HuH-7 (cell line): ENCODE results near the gene BRSK2.
A peak's percentile ranks its signal among the peaks of the same experiment; 100 is the strongest.

ENCODE experiments used
- DNase-seq: peaks from one replicate; pipeline ENCODE4 v3.0.0; 2011; ENCODE audit warnings: low spot score

Gene BRSK2

GRCh38 chr11:1438261-1438966, 48.7 kb downstream of the BRSK2 start:
- no peak for DNase-seq

- no peak for DNase-seq
Measured at GRCh38 chr11:1438967-1439330, 49.2 kb downstream of the BRSK2 start.

DNA sequence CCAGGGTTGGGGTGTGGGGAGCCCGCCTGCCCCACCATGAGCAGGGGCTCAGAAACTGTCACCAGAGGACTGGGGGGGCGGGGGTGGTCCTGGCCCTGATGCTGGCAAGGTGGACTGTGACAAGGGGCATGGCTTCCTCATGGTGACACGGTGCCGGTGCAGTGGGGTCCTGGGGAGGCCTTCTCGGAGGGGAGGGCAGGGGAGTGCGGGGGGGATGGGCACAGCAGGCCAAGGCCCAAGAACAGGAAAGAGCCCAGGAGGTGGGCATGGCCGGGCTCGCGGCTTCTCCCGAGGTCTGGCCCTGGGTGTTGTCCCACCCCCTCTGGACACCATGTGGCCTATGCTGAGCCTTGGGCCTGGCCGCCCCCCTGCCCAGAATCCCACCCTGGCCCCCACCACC, 49.6 kb downstream of the BRSK2 start:
- DNase-seq: no peak

GRCh38 chr11:1440066-1440465, 50.3 kb downstream of the BRSK2 start:
- no peak for DNase-seq

- no peak for DNase-seq
Measured at GRCh38 chr11:1440496-1440895, 50.8 kb downstream of the BRSK2 start.

DNA sequence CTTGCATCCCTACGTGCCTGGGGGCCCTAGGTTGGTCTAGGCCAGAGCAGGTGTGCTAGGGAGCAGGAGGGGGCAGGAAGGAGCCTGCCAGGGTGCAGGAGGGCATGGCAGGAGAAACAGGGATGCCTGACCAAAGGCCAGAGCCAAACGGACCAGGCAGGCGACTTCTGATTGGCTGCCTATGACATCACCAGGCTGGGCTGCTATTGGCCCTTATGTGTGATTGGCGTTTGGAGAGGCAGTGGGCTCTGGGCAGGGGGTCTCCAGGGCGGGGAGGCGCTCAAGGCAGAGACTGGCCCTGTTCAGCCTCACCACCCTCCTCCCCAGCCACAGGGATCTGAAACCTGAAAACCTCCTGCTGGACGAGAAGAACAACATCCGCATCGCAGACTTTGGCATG, 52.4 kb downstream of the BRSK2 start:
- no peak for DNase-seq

DNA sequence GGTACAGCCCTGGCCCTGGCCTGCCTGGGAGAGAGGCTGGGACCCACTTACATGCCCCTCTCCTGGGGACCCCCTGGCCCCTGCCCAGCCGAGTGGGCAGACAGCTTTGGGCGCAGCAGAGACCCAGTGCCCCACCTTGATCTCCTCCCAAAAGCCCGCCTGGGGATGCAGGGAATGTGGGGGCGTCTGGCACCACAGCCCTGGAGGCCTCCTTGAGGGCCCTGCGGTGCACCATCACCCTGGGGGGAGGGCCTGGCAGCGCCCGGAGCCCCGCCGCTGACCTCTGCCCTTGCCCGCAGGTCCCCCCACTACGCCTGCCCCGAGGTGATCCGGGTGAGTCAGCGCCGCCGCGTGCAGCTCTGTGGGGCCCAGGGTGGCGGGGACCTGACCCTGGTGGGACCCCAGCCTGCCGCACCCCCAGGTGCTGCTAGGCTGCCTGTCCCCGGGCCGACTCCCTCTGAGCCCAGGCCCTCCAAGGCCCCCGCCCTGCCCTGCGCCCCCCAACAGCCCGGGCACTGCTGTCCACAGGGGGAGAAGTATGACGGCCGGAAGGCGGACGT, 53.2 kb downstream of the BRSK2 start:
- DNase-seq: no peak

DNA sequence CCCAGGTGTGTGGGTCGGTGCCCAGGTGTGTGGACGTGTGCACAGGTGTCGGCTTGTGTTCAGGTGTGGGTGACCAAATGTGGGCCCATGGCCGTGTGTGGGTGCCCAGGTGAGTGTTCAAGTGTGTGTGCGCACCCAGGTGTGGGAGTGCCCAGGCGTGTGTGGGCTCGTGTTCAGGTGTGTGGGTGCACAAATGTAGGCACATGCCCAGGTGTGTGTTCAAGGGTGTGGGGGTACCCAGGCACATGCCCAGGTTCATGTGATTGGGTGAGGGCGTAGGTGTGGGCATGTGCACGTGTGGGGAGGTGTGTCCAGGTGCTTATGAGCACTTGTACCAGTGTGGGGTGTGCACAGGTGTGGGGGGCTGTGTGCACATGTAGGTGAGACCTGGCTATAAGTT, 54.0 kb downstream of the BRSK2 start:
- DNase-seq: no peak

- no peak for DNase-seq
Measured at GRCh38 chr11:1444321-1444720, 54.6 kb downstream of the BRSK2 start.

GRCh38 chr11:1444823-1445422, 55.2 kb downstream of the BRSK2 start:
- no peak for DNase-seq

GRCh38 chr11:1445741-1446445, 56.2 kb downstream of the BRSK2 start:
- DNase-seq: no peak

DNA sequence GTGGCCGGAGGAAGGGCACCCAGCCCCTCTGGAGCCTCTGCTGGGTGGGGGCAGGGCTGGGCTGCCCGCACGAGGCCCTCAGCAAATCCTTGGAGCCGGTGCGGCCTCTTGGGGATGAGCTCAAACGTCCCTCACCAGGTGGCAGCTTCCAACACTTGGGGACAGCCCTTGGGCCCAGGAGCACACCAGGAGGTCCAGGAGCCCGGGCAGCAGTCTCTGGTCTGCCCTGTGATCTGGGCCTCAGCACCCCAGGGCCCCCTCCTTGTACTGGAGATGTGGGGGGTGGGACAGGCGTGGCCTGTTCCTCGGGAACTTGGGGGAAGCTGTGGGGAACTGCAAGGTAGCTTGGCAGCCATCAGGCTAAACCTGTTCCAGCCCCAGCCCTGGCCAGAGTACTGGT, 56.9 kb downstream of the BRSK2 start:
- no peak for DNase-seq

DNA sequence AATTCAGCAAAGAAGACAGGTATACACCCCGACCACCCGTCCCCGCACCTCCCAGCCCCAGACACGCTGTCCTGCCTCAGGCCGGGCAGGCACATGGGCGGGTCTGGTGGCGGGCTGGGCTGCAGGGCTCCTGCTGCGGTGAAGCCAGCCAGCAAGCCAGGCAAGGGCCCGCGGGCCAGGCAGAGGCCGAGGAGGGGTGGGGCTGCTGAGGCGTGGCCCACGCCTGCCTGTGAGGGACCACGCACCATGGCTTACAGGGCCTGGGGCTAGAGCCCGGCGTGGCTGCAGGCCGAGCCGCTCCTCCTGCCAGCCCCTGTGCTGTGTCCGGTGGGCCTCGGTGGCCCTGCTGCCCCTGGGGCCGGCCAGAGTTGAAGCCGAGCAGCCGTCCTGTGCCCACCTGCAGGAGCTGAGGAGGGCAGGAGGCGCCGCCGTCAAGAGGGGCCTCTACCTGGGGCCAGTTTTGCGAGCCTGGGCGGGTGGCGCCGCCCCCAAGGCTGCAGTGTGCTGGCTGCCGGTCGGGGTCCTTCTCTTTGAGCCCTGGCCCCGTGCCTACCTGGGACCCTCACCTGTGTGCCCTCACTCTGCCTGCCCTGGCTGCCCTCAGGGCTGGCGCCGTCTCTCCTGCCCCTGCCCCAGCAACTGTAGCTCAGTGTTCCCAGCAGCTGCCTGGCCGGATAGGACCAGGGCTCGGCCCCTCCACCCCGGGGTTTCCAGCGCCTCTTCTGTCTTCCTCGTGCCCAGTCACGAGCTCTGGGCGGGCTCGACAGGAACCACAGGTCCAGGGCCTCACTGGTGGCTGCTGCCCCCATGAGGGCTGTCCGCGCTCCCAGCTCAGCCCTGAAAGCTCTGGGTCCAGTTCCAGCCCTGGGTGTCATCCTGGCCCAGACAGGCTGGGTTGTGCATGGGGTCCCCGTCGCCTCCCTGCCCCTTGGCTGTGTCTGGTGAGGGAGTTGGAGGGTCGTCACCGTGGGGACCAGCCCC, 58.4 kb downstream of the BRSK2 start:
- no peak for DNase-seq

DNA sequence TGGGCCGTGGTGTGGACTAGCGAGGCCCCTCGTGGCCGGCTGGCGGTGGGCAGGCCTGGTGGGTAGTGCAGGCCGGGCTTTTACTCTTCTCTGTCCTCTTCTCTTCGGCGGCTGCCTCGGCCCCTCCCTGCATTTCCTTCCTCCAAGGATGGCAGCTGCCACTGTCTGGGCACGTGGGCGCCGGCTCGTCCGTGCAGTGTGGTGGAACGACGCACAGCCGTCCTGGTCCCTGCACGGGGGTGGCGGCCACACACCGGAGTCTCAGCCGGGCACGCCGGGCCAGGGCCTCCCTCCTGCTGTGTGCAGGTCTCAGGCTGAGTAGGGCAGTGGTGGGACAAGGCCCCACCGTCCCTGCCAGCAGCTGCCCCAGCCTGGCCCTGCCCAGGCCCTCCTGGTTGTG, 59.1 kb downstream of the BRSK2 start:
- DNase-seq: no peak

DNA sequence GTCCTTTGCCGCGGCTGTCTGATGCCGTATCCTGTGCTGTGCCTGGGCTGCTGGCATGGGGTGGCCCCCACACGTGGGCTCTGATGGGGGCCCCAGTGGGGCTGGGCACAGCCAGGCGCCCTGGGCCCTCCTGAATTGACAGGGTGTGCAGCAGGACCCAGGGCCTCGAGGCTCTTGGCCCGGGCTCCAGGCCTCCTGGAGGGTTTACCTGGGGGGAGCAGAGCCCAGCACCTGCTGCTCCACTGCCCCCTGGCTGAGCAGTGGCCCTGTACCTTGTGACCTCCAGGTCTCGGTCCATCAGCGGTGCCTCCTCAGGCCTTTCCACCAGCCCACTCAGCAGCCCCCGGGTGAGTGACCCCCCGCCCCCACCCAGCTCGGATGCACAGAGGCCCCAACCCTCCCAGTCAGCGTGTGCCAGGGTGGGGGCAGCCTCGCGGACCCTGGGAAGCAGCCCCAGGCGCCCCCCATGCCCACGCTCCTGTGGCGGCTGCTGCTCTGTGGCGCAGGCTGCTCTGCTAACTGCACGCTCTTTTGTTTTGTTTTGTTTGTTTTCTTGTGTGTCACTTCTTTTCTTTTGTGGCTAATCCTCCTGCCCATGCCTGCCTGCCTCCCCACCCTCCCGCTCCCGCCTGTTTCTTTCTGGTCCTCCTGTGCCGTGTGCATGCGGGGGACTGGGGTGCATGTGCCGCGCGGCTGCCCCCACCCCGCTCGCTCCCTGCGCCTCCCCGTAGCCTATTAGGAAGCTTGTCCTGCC, 59.9 kb downstream of the BRSK2 start:
- no peak for DNase-seq

GRCh38 chr11:1450344-1450875, 60.7 kb downstream of the BRSK2 start:
- no peak for DNase-seq

DNA sequence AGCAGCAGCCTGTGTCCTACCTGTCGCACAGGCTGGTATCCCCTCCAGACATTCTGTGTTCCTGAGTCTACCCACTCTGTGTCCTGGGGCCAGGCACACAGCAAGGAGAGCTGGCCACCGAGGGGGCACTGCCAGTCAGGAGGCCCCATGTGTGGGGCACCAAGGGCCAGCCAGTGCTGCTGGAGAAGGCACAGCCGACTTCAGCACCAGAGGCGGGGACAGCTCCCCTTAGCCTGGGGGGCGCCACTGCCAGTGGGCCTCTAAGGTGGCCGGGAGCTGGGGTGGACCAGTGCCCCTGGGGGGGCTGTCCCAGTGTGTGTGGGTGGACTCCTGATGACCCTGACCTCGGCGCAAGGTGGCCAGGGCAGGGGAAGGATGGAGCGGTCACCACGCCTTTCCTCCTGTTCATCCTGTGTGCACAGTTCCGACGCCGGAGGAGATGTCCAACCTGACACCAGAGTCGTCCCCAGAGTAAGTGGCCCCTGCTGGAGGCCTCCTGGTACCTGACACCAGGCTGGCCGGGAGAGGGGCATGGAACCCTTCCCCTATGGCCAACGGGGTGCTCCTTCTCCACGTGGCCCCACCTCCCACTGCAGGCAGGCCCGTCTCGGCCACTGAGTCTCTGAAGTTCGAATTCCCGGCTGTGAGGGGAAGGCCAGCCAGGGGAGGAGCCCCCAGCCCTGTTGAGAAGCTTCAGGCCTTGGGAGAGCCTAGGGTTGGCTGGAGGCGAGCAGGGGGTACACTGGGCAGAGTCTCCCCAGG, 61.4 kb downstream of the BRSK2 start:
- no peak for DNase-seq

DNA sequence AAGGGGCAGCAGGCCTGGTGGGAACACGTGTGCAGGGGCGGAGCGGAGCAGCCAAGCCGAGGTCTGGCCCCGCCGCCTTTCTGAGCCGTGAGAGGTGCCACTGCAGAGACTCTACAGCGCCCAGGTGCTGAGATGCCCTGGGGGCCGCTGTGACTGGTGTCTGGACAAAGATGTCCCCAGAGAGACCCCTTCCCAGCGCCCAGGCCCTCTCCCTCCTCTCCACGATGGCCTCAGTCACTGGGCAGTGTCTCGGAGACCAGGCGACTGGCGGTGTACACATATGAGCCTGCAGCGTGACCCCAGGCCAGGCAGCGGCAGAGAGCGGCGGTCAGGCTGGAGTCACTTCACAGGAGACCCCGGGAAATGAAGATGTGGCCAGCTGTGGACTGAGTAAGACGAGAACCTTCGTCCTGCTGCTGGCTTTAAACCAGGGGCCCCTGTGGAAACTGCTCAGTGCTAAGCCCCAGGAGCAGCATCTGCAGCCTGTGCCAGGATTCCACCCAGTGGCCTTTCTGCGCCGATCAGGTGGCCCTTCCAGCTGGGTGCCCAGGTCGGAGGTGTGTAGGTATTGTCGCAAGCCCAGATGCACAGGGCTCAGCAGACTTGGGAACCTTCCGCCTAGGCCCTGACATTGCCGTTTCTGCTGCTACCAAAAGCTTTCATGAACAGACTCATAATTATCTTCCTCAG, 62.2 kb downstream of the BRSK2 start:
- no peak for DNase-seq

- no peak for DNase-seq
Measured at GRCh38 chr11:1452744-1453143, 63.0 kb downstream of the BRSK2 start.

DNA sequence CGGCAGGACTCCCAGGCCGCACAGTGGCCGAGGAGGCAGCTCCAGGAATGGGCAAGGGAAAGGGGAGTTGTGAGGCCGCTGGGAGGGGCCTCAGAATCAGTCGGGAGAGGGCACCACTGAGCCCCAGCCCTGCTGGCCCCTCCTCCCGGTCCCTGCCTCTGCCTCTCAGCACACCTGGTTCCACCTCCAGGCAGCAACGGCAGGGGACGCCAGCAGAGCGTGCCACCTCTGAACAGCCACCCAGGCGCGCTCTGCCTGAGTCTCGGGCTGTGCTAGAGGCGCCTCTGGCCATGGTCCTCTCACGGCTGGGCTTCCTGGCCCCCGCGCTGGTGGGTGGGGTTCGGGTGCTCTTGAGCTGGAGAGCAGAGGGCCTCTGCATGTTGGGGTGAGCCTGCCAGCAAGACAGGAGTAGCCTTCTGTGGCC, 63.9 kb downstream of the BRSK2 start:
- DNase-seq: peak; percentile 56
